Endothelial cell of umbilical vein (primary cell): ENCODE data around the gene TIMELESS.
"Not testable (repeated sequence)": the region's sequence is repeated elsewhere in the genome, so short reads cannot be mapped to it uniquely, and the experiment has no call there.

ENCODE experiments used
- POLR2A ChIP-seq: IDR thresholded peaks from 2 replicates; pipeline ENCODE4 v1.6.1; 2012; ENCODE audit warnings: low read depth, mild to moderate bottlenecking, control low read depth, low read length
- TF ChIP-seq, protein P1 (sequence below), 2 donors: IDR thresholded peaks; 1 replicate in 1 of 2; 2 replicates in 1 of 2; pipeline ENCODE4 v1.5.1; 2011; ENCODE audit warnings: low read length in 2 of 2, mild to moderate bottlenecking in 2 of 2, moderate library complexity in 2 of 2, control low read depth in 1 of 2, inconsistent platforms in 1 of 2, low read depth in 1 of 2; ENCODE audit not compliant: insufficient read depth in 1 of 2; ENCODE audit errors: extremely low read depth in 1 of 2
- TF ChIP-seq, protein P2 (sequence below): IDR thresholded peaks from 2 replicates; pipeline ENCODE4 v1.6.1; 2011; ENCODE audit not compliant: insufficient read depth, insufficient read length

DNA sequence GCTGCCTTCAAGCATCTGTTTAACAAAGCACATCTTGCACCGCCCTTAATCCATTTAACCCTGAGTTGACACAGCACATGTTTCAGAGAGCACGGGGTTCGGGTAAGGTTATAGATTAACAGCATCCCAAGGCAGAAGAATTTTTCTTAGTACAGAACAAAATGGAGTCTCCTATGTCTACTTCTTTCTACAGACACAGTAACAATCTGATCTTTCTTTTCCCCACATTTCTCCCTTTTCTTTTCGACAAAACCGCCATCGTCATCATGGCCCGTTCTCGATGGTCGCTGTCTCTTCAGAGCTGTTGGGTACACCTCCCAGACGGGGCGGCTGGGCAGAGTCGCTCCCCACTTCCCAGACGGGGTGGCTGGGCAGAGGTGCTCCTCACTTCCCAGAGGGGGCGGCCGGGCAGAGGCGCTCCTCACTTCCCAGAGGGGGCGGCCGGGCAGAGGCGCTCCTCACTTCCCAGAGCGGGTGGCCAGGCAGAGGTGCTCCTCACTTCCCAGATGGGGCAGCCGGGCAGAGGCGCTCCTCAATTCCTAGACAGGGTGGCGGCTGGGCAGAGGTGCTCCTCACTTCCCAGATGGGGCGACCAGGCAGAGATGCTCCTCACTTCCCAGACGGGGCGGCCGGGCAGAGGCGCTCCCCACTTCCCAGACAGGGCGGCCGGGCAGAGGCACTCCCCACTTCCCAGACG is 44.3 kb upstream of the TIMELESS start:
- TF ChIP-seq, protein P1, sequence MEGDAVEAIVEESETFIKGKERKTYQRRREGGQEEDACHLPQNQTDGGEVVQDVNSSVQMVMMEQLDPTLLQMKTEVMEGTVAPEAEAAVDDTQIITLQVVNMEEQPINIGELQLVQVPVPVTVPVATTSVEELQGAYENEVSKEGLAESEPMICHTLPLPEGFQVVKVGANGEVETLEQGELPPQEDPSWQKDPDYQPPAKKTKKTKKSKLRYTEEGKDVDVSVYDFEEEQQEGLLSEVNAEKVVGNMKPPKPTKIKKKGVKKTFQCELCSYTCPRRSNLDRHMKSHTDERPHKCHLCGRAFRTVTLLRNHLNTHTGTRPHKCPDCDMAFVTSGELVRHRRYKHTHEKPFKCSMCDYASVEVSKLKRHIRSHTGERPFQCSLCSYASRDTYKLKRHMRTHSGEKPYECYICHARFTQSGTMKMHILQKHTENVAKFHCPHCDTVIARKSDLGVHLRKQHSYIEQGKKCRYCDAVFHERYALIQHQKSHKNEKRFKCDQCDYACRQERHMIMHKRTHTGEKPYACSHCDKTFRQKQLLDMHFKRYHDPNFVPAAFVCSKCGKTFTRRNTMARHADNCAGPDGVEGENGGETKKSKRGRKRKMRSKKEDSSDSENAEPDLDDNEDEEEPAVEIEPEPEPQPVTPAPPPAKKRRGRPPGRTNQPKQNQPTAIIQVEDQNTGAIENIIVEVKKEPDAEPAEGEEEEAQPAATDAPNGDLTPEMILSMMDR (IDR thresholded peaks at IDR 0.05; ENCODE audit: extremely low read depth in 1 of 2, insufficient read depth in 1 of 2, low read depth in 1 of 2, low read length in 2 of 2), result not testable (repeated sequence)
- TF ChIP-seq, protein P2, sequence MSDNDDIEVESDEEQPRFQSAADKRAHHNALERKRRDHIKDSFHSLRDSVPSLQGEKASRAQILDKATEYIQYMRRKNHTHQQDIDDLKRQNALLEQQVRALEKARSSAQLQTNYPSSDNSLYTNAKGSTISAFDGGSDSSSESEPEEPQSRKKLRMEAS, result not testable (repeated sequence)
- TF ChIP-seq POLR2A, result not testable (repeated sequence)
